Ascending aorta (tissue), 2 donors: Measurements from ENCODE around the gene ANGPTL2. TPM values are rescaled to one million over a fixed set of nuclear protein-coding genes. Genes with fewer than 3 reads are reported as not detected.

Experiments
- DNase-seq, 2 donors: peaks; one replicate each; pipeline ENCODE4 v3.0.0-alpha.2; 2019; ENCODE audit warnings: low spot score in 2 of 2
- H3K27ac ChIP-seq, 2 donors: fragments of 200-600 bp; sonication (generic); one replicate each; pipeline ENCODE4 v1.5.1; 2016 to 2017; ENCODE audit warnings: mild to moderate bottlenecking in 1 of 2
- H3K27me3 ChIP-seq: fragments of 200-600 bp; sonication (generic); one replicate; pipeline ENCODE4 v1.5.1; 2017
- H3K36me3 ChIP-seq, 2 donors: fragments of 200-600 bp; sonication (generic); one replicate each; pipeline ENCODE4 v1.5.1; 2016
- H3K4me1 ChIP-seq, 2 donors: fragments of 200-600 bp; sonication (generic); one replicate each; pipeline ENCODE4 v1.5.1; 2016 to 2017; ENCODE audit warnings: mild to moderate bottlenecking in 1 of 2
- H3K4me3 ChIP-seq, 2 donors: fragments of 200-600 bp; sonication (generic); one replicate each; pipeline ENCODE4 v1.5.1; 2016 to 2017; ENCODE audit warnings: mild to moderate bottlenecking in 1 of 2
- H3K9me3 ChIP-seq, 2 donors: fragments of 200-600 bp; sonication (generic); one replicate each; pipeline ENCODE4 v1.5.1; 2016
- intact Hi-C: fragments of 100-400 bp; cut with DNase I; formaldehyde crosslinking; loops from one replicate; pipeline ENCODE4 v1.15.1; 2023
- total RNA-seq: library from RNA; depleted of rRNA; stranded (reverse); fragments of >200 nt; gene quantifications from one replicate; pipeline ENCODE4 v1.1.0, GENCODE V29; 2016
- TF ChIP-seq, protein P1 (sequence below), 3 experiments: fragments of 200-600 bp in 2 of 3; fragments of 450-650 bp in 1 of 3; sonication (generic) in 2 of 3; IDR thresholded peaks; one replicate each; pipeline ENCODE4 v1.5.1; 2016 to 2019; ENCODE audit warnings: antibody characterized with exemption in 3 of 3, mild to moderate bottlenecking in 1 of 3, moderate library complexity in 1 of 3

ANGPTL2 gene
- total RNA-seq, 1 donor from 2014 or later: 19.6 TPM

DNA sequence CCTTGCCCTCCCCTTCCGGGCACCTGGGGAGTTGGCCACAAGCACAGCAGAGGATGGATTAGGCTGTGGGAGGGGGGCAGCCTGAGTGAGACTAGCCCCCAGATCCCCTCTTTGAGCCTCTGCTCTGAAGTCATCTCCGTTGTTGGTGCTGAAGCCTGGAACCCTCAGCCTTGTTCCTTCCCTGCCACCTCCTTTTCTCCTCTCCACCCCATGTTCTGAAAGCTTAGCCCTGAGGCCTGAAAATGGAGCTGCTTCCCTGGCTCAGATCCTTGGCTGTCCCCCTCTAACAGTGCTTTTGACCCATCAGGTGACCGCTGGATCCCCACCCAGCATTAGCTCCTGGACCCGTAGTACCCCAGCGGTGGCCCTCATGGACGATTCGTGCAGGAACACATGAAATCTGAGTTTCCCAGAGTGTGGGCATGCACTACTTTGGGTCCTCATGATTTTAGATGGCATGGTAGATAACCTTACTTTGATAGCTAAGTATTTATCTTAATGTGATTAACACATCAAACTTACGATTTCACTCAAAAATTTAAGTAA is 21.6 kb upstream of the ANGPTL2 start:
- Histone ChIP-seq H3K27me3 (no peaks in the 10 kb centered on the region), H3K27ac (no peak overlapping the region), H3K4me1 (no peaks in the 10 kb centered on the region), H3K4me3 (no peak overlapping the region), H3K9me3 (no peaks in the 10 kb centered on the region), H3K36me3 (no peaks in the 10 kb centered on the region)
- intact Hi-C loops: no loop called here
- TF ChIP-seq, protein P1, sequence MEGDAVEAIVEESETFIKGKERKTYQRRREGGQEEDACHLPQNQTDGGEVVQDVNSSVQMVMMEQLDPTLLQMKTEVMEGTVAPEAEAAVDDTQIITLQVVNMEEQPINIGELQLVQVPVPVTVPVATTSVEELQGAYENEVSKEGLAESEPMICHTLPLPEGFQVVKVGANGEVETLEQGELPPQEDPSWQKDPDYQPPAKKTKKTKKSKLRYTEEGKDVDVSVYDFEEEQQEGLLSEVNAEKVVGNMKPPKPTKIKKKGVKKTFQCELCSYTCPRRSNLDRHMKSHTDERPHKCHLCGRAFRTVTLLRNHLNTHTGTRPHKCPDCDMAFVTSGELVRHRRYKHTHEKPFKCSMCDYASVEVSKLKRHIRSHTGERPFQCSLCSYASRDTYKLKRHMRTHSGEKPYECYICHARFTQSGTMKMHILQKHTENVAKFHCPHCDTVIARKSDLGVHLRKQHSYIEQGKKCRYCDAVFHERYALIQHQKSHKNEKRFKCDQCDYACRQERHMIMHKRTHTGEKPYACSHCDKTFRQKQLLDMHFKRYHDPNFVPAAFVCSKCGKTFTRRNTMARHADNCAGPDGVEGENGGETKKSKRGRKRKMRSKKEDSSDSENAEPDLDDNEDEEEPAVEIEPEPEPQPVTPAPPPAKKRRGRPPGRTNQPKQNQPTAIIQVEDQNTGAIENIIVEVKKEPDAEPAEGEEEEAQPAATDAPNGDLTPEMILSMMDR (IDR thresholded peaks at IDR 0.05): no peak
- peak in 1 of 2 donors; percentile 52 for DNase-seq

DNA sequence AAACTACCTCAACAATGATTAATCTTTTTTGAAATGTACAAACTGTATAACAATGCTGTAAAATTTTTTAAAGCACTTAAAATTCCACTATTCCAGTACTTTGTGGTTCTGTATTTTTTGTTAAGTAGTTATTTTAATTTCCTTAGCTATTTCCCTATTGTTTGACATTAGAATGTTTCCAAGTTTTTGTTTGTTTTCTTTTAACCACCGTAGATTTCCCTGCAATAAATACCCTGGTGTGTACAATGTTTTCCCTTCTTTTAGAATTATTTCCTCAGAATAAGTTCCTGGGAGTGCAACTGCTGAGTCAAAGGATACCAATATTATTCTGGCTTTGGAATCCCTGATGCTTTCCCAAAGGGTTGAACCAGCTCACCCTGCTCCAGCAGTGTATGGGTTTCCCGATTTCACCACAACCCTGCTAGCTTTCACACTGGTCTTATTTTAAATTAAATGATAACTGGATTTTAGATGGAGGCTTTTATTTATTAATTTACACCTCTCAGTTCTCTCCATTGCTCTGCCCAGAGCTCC is 20.6 kb upstream of the ANGPTL2 start:
- no peak overlapping the region for H3K4me3 ChIP-seq
- H3K27ac ChIP-seq: no peak overlapping the region
- no peaks in the 10 kb centered on the region for H3K27me3 ChIP-seq
- H3K9me3 ChIP-seq: no peaks in the 10 kb centered on the region
- no peak for DNase-seq
- H3K36me3 ChIP-seq: no peaks in the 10 kb centered on the region
- intact Hi-C loops: no loop called here
- no peaks in the 10 kb centered on the region for H3K4me1 ChIP-seq
- TF ChIP-seq, protein P1 (IDR thresholded peaks at IDR 0.05): no peak

DNA sequence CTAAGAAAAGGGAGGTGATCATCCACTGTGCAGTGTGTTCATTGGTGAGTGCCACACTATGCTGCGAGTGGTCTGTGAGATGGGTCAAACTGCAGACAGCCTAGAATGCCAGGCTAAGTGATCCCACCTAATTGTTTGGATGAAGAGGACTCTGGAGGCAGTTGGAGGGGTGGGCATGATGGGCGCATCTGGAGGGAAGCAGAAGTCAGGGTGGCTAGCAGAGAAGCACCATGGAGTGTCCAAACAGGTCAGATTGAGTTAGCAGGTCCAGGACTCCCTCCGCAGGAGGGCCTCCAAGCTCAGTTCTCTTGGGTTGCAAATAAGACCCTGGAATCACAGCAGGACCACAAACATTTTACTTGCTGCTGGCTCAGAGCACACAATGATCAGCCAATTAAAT is 19.9 kb upstream of the ANGPTL2 start:
- H3K4me3 ChIP-seq: no peak overlapping the region
- peak in 1 of 2 donors; percentile 50 for DNase-seq

DNA sequence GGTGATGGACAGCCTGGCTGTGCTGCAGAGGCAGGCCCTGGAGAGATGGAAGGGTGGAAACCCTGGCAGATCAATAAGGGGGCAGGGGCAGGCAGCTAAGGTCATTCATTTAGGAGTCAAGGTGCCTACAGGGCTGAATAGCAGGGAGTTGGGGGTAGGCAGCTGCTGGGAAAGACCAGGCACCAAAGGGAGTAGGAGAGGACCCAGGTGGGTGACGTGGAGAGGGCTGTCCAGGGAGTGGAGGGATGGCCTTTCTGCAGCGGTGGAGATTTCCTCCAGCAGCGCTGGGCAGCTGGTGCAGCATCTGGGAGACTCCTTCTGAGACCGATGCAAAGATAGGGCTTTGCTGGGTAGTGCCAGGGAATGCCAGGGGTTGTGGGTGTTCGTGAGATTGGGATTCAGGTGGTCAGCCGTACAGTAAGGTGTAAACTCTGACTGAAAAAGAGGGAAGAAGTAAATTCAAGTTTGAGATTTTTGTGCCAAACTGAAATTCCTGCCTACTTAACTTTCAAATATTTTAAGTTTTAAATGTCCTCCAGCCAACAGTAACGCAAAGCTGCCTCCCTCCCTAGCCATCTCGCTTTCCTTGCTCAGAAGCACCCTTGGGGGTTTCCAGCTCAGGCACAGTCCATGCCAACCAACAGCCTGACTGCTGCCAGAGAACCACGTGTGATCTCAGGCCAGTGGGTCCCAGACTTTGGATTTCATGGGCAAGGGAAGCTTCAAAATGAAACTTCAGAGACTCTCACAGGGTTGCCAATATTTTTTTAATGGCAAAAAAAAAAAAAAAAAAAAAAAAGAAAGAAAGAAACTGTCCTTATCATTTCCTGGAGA is 18.6 kb upstream of the ANGPTL2 start:
- intact Hi-C loops: no loop called here
- TF ChIP-seq, protein P1 (IDR thresholded peaks at IDR 0.05): no peak
- Histone ChIP-seq H3K9me3 (no peaks in the 10 kb centered on the region), H3K27me3 (no peaks in the 10 kb centered on the region), H3K4me3 (no peak overlapping the region), H3K36me3 (no peaks in the 10 kb centered on the region), H3K27ac (no peak overlapping the region), H3K4me1 (peaks cover 5 to 8% of the 10 kb centered on the region in 2 donors)
- DNase-seq: peak in 1 of 2 donors; percentile 61

More for the DNA sequence above, 19.9 kb upstream of the ANGPTL2 start:
- Histone ChIP-seq H3K36me3 (no peaks in the 10 kb centered on the region), H3K27ac (no peak overlapping the region), H3K9me3 (no peaks in the 10 kb centered on the region), H3K4me1 (no peaks in the 10 kb centered on the region), H3K27me3 (no peaks in the 10 kb centered on the region)
- intact Hi-C loops: no loop called here
- TF ChIP-seq, protein P1 (IDR thresholded peaks at IDR 0.05): no peak

DNA sequence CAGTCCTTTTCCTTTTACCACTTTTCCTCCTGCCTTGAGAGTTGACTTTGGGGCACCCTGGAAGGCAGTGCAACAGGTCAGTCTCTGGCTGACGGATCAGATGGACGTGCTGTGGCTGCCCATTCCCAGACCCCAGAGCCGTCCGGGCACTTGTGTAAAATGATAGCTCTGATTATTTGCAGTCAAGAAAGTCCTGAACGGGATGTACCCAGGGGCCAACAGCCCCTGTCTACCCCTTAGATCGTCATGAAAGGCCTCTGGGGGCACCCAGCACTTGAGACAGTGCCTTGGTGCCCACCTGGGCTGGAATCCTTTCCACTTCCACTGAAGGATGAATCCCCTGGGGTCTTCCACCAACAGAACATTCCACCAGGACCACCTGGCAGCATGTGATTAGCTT is 17.7 kb upstream of the ANGPTL2 start:
- intact Hi-C loops: no loop called here

More for the DNA sequence above, 17.7 kb upstream of the ANGPTL2 start:
- TF ChIP-seq, protein P1 (IDR thresholded peaks at IDR 0.05): no peak
- Histone ChIP-seq H3K36me3 (no peaks in the 10 kb centered on the region), H3K4me1 (peaks cover 10 to 15% of the 10 kb centered on the region in 2 donors), H3K9me3 (no peaks in the 10 kb centered on the region), H3K27me3 (no peaks in the 10 kb centered on the region), H3K27ac (no peak overlapping the region), H3K4me3 (no peak overlapping the region)
- DNase-seq: peak in 1 of 2 donors; percentile 53
